H1 (cell line): ENCODE data around the gene ADD1. TPM values are rescaled to one million over a fixed set of nuclear protein-coding genes. Genes with fewer than 3 reads are reported as not detected.

ENCODE experiments used
- CTCF ChIA-PET: fragments of 300-600 bp; sonication (Branson Sonifier 250); formaldehyde crosslinking; loops from one replicate; lab custom pipeline; 2021; ENCODE audit not compliant: partially characterized antibody; lab: Charles Lee
- POLR2A ChIA-PET: fragments of 300-600 bp; sonication (Branson Sonifier 250); formaldehyde crosslinking; loops from one replicate; lab custom pipeline; 2021; ENCODE audit warnings: inconsistent platforms; ENCODE audit not compliant: partially characterized antibody; lab: Charles Lee
- DNase-seq, 2 experiments: peaks; one replicate each; pipeline versions ENCODE4 v3.0.0 to v3.0.0-alpha.2; 2010 to 2022; ENCODE audit warnings: low spot score in 2 of 2, low read depth in 1 of 2, mixed read lengths in 1 of 2
- FAIRE-seq: peaks from 2 replicates; lab custom pipeline; 2011; peaks lifted over from hg19 to GRCh38; lab: Jason Lieb, UNC
- H2AFZ ChIP-seq: 2 replicates; pipeline ENCODE4 v1.8.1; 2012; ENCODE audit warnings: low read length, inconsistent platforms
- H2AK5ac ChIP-seq: 2 replicates; pipeline ENCODE4 v1.6.1; 2013; ENCODE audit warnings: low read depth, low read length
- H2BK120ac ChIP-seq: replicated peaks from 2 replicates; pipeline ENCODE3; 2013; ENCODE audit warnings: low read depth, low read length, inconsistent platforms
- H2BK12ac ChIP-seq: 2 replicates; pipeline ENCODE4 v1.6.1; 2013; ENCODE audit warnings: low read depth, low read length
- H2BK15ac ChIP-seq: 2 replicates; pipeline ENCODE4 v1.6.1; 2013; ENCODE audit warnings: low read length
- H2BK20ac ChIP-seq: 2 replicates; pipeline ENCODE4 v1.6.1; 2013; ENCODE audit warnings: low read length
- H2BK5ac ChIP-seq: 2 replicates; pipeline ENCODE4 v1.6.1; 2013; ENCODE audit warnings: low read depth, low read length
- H3K14ac ChIP-seq: 2 replicates; pipeline ENCODE4 v1.6.1; 2013; ENCODE audit warnings: inconsistent platforms; ENCODE audit not compliant: insufficient read length
- H3K18ac ChIP-seq: 2 replicates; pipeline ENCODE4 v1.6.1; 2013; ENCODE audit warnings: low read length; ENCODE audit errors: extremely low read depth
- H3K23ac ChIP-seq: 2 replicates; pipeline ENCODE4 v1.6.1; 2013; ENCODE audit warnings: inconsistent platforms; ENCODE audit not compliant: insufficient read length
- H3K23me2 ChIP-seq: 2 replicates; pipeline ENCODE4 v1.6.1; 2013; ENCODE audit warnings: low read depth, low read length
- H3K27ac ChIP-seq: 2 replicates; pipeline ENCODE4 v1.6.1; 2011; ENCODE audit warnings: low read depth, low read length, inconsistent platforms
- H3K27me3 ChIP-seq, 4 experiments: replicated peaks in 1 of 4; 1 replicate in 1 of 4; 2 replicates in 3 of 4; pipeline versions ENCODE4 v1.6.1 to v1.8.1; 2011 to 2013; ENCODE audit warnings: low read length in 3 of 4, mild to moderate bottlenecking in 3 of 4, inconsistent platforms in 2 of 4, mixed read lengths in 2 of 4, moderate library complexity in 1 of 4; ENCODE audit not compliant: control insufficient read depth in 3 of 4, insufficient read depth in 3 of 4; ENCODE audit errors: extremely low read depth in 1 of 4
- H3K36me3 ChIP-seq, 4 experiments: 2 replicates each; pipeline versions ENCODE4 v1.6.1 to v1.8.1; 2011 to 2013; ENCODE audit warnings: mild to moderate bottlenecking in 4 of 4, low read length in 3 of 4, moderate library complexity in 2 of 4, control low read depth in 1 of 4, inconsistent platforms in 1 of 4; ENCODE audit not compliant: insufficient read depth in 4 of 4, control insufficient read depth in 2 of 4
- H3K4ac ChIP-seq: replicated peaks from 2 replicates; pipeline ENCODE3; 2013; ENCODE audit warnings: low read length, low read depth, mixed read lengths, inconsistent platforms; ENCODE audit not compliant: insufficient read length
- H3K4me1 ChIP-seq, 4 experiments: replicated peaks in 1 of 4; 1 replicate in 1 of 4; 2 replicates in 3 of 4; pipeline versions ENCODE4 v1.6.1 to v1.8.1; 2011 to 2013; ENCODE audit warnings: low read length in 3 of 4, inconsistent platforms in 2 of 4, mixed read lengths in 1 of 4; ENCODE audit not compliant: insufficient read depth in 4 of 4, control insufficient read depth in 3 of 4
- H3K4me2 ChIP-seq, 2 experiments: 2 replicates each; pipeline versions ENCODE4 v1.6.1 to v1.8.1; 2011 to 2013; ENCODE audit warnings: low read depth in 2 of 2, low read length in 2 of 2, control low read depth in 1 of 2, inconsistent platforms in 1 of 2, mild to moderate bottlenecking in 1 of 2; ENCODE audit not compliant: insufficient read depth in 1 of 2
- H3K4me3 ChIP-seq, 4 experiments: fragments of 200-600, 300-600 bp in 1 of 4; sonication (generic), shearing (Covaris generic), sonication (Bioruptor Twin) in 1 of 4; 2 replicates each; pipeline versions ENCODE4 v1.5.1 to v1.8.1; 2011 to 2016; ENCODE audit warnings: low read length in 4 of 4, low read depth in 3 of 4, control low read depth in 2 of 4, inconsistent platforms in 2 of 4, mild to moderate bottlenecking in 2 of 4, mixed read lengths in 1 of 4, moderate library complexity in 1 of 4; ENCODE audit not compliant: insufficient read depth in 2 of 4; ENCODE audit errors: extremely low read depth in 1 of 4
- H3K56ac ChIP-seq: replicated peaks from 2 replicates; pipeline ENCODE3; 2013; ENCODE audit warnings: low read depth, mild to moderate bottlenecking, mixed read lengths, low read length, inconsistent platforms; ENCODE audit not compliant: insufficient read length
- H3K79me1 ChIP-seq: 2 replicates; pipeline ENCODE4 v1.6.1; 2013; ENCODE audit warnings: low read depth, low read length, control low read depth
- H3K79me2 ChIP-seq, 2 experiments: 2 replicates each; pipeline versions ENCODE4 v1.6.1 to v1.8.1; 2012 to 2013; ENCODE audit warnings: low read length in 2 of 2, mild to moderate bottlenecking in 2 of 2, inconsistent platforms in 1 of 2; ENCODE audit not compliant: insufficient read depth in 2 of 2, control insufficient read depth in 1 of 2
- H3K9ac ChIP-seq, 4 experiments: replicated peaks in 1 of 4; 1 replicate in 1 of 4; 2 replicates in 3 of 4; pipeline versions ENCODE4 v1.6.1 to v1.8.1; 2011 to 2013; ENCODE audit warnings: low read depth in 3 of 4, low read length in 3 of 4, control low read depth in 2 of 4, mild to moderate bottlenecking in 2 of 4, moderate library complexity in 2 of 4, inconsistent platforms in 1 of 4; ENCODE audit errors: extremely low read depth in 1 of 4
- H3K9me3 ChIP-seq, 2 experiments: 2 replicates each; pipeline versions ENCODE4 v1.6.1 to v1.8.1; 2012 to 2013; ENCODE audit warnings: mild to moderate bottlenecking in 2 of 2, moderate library complexity in 2 of 2, control low read depth in 1 of 2, inconsistent platforms in 1 of 2, low read depth in 1 of 2, low read length in 1 of 2, mixed read lengths in 1 of 2; ENCODE audit not compliant: insufficient read depth in 2 of 2
- H4K20me1 ChIP-seq, 2 experiments: replicated peaks in 1 of 2; 2 replicates each; pipeline versions ENCODE3 to v1.8.1; 2011 to 2013; ENCODE audit warnings: inconsistent platforms in 2 of 2, low read length in 2 of 2, mild to moderate bottlenecking in 1 of 2; ENCODE audit not compliant: insufficient read depth in 2 of 2, control insufficient read depth in 1 of 2
- H4K5ac ChIP-seq: 2 replicates; pipeline ENCODE4 v1.6.1; 2013; ENCODE audit warnings: low read length, low read depth, mixed read lengths, inconsistent platforms; ENCODE audit not compliant: insufficient read length
- H4K8ac ChIP-seq: 2 replicates; pipeline ENCODE4 v1.8.0; 2013; ENCODE audit warnings: mild to moderate bottlenecking, moderate library complexity, low read length, inconsistent platforms; ENCODE audit not compliant: insufficient read depth; ENCODE audit errors: extremely low read depth
- H4K91ac ChIP-seq: replicated peaks from 2 replicates; pipeline ENCODE3; 2013; ENCODE audit warnings: low read length, mixed read lengths, inconsistent platforms; ENCODE audit not compliant: insufficient read length
- CREB1 ChIP-seq: IDR thresholded peaks from 2 replicates; pipeline ENCODE4 v1.6.1; 2012; ENCODE audit warnings: inconsistent platforms
- EGR1 ChIP-seq: IDR thresholded peaks from 2 replicates; pipeline ENCODE4 v1.6.1; 2011; ENCODE audit warnings: low read depth, low read length, borderline replicate concordance
- POLR2A ChIP-seq, 2 experiments: IDR thresholded peaks; 1 replicate in 1 of 2; 2 replicates in 1 of 2; pipeline ENCODE4 v1.6.1; 2011; ENCODE audit warnings: low read depth in 2 of 2, low read length in 2 of 2, mild to moderate bottlenecking in 2 of 2; ENCODE audit errors: control extremely low read depth in 1 of 2
- POLR2AphosphoS5 ChIP-seq: IDR thresholded peaks from 2 replicates; pipeline ENCODE4 v1.6.1; 2011; ENCODE audit warnings: low read depth, low read length
- SP1 ChIP-seq: IDR thresholded peaks from 2 replicates; pipeline ENCODE4 v1.6.1; 2011; ENCODE audit warnings: low read depth, low read length
- SRF ChIP-seq: IDR thresholded peaks from 2 replicates; pipeline ENCODE4 v1.6.1; 2011; ENCODE audit warnings: mild to moderate bottlenecking, low read depth, low read length, moderate library complexity
- SUZ12 ChIP-seq: fragments of 200-600 bp; sonication (generic); IDR thresholded peaks from 2 replicates; pipeline ENCODE4 v1.6.1; 2012; ENCODE audit warnings: mild to moderate bottlenecking, inconsistent platforms, low read length, moderate library complexity, mixed read lengths
- TAF7 ChIP-seq: optimal IDR thresholded peaks from 2 replicates; pipeline ENCODE3; 2011; ENCODE audit warnings: low read depth, mild to moderate bottlenecking, inconsistent platforms, low read length, moderate library complexity, borderline replicate concordance
- TEAD4 ChIP-seq: IDR thresholded peaks from 2 replicates; pipeline ENCODE4 v1.6.1; 2012; ENCODE audit warnings: low read depth, low read length, inconsistent platforms, mixed read lengths
- ZNF274 ChIP-seq: IDR thresholded peaks from 2 replicates; pipeline ENCODE4 v1.7.0; 2012; ENCODE audit warnings: low read length, borderline replicate concordance; ENCODE audit errors: extremely low read depth
- WGBS, 2 experiments: shearing (Covaris generic) in 1 of 2; methylation state at CpG; one replicate each; pipeline versions ENCODE4 v1.1.6 to v1.1.7; 2013 to 2015; ENCODE audit warnings: low lambda C conversion rate in 2 of 2, mixed read lengths in 2 of 2, inconsistent platforms in 1 of 2, low coverage in 1 of 2, missing lambda C conversion rate in 1 of 2; ENCODE audit not compliant: insufficient replicate concordance in 2 of 2, insufficient coverage in 1 of 2, insufficient read length in 1 of 2; ENCODE audit errors: extremely low coverage in 1 of 2, missing lambda C conversion rate in 1 of 2; 5-methylcytosine and 5-hydroxymethylcytosine counted together
- polyA plus RNA-seq, 7 experiments: library from polyadenylated mRNA; depleted of rRNA in 3 of 7; stranded (reverse) in 5 of 7; unstranded in 2 of 7; fragments of >200 nt in 5 of 7; fragments of 200-250 nt in 2 of 7; gene quantifications; 1 replicate in 5 of 7; 2 replicates in 1 of 7; 4 replicates in 1 of 7; pipeline versions ENCODE4 v1.2.1 to v1.2.3, GENCODE V29; 2011 to 2013; ENCODE audit warnings: missing spikeins in 2 of 7, mixed read lengths in 2 of 7
- total RNA-seq: library from RNA; stranded (reverse); fragmentation: NEBNext Ultra II Directional; extraction: Animal tissue kit (Norgen Biotek cat#: 25700); gene quantifications from 2 replicates; pipeline ENCODE4 v1.2.1, GENCODE V29; 2021

Gene ADD1
- total and polyA plus RNA-seq, 2 of the 8 experiments (the other 6 are each of a cell fraction or from before 2014, with no cell fraction given), result 113 to 143 TPM

- H3K9me3 ChIP-seq, result peaks cover 14 to 15% of the 10 kb centered on the region in 2 experiments
- H3K14ac ChIP-seq, result no peak overlapping the region
- no peak overlapping the region for H2AFZ ChIP-seq
- no peak overlapping the region for H2BK120ac ChIP-seq
- H2BK12ac ChIP-seq, result no peak overlapping the region
- no peak overlapping the region for H3K18ac ChIP-seq
- H3K79me1 ChIP-seq, result peaks cover 2% of the 10 kb centered on the region; the same call in 1 of the 2 replicates
- H3K4me1 ChIP-seq, result no peaks in the 10 kb centered on the region
- no peak overlapping the region for H4K5ac ChIP-seq
- WGBS, 2 experiments, result 91% methylated on average over 12 of the region's 33 CpGs; no CpG with 5 or more reads in 1 of the 2 experiments
- H3K56ac ChIP-seq, result no peak overlapping the region
- no peak overlapping the region for H2BK15ac ChIP-seq
- peaks cover under 1 to 21% of the 10 kb centered on the region in 2 experiments; a peak in 3 of 4 replicates for H3K79me2 ChIP-seq
- H3K4ac ChIP-seq, result no peak overlapping the region
- no peaks in the 10 kb centered on the region for H3K23me2 ChIP-seq
- H4K20me1 ChIP-seq, result peaks cover 0 to 9% of the 10 kb centered on the region in 2 experiments
- H2BK5ac ChIP-seq, result no peak overlapping the region
- DNase-seq (peak in 1 of 2 experiments; percentile 78), FAIRE-seq (no peak)
- H3K23ac ChIP-seq, result no peak overlapping the region
- H4K91ac ChIP-seq, result no peak overlapping the region
- H3K36me3 ChIP-seq, result peaks cover 53 to 87% (median 70%) of the 10 kb centered on the region in 4 experiments
- H3K9ac ChIP-seq, result no peak overlapping the region
- ChIA-PET POLR2A (interaction anchor here (2.0 to 5.1 kb wide), 3 partner anchors 9 to 19 kb away, joined by 10 to 23 read pairs (median 13); partner anchors contain the start of genes GRK4 and NOP14), CTCF (interaction anchor here (0.6 to 2.7 kb wide), 27 partner anchors 10 to 1181 kb away, joined by 3 to 23 read pairs (median 4); no protein-coding TSS in a partner anchor)
- H2BK20ac ChIP-seq, result no peak overlapping the region
- H3K4me3 ChIP-seq, result no peak overlapping the region
- no peak overlapping the region for H3K4me2 ChIP-seq
- H2AK5ac ChIP-seq, result no peak overlapping the region
- no peaks in the 10 kb centered on the region for H3K27me3 ChIP-seq
- no peak overlapping the region for H3K27ac ChIP-seq
- H4K8ac ChIP-seq, result no peak overlapping the region
- TF ChIP-seq POLR2AphosphoS5 (peak; percentile 80; the same call in 1 of the 2 replicates), SUZ12 (no peak), CREB1 (peak; percentile 61; the same call in 1 of the 2 replicates), SP1 (no peak), SRF (peak; percentile 60; the same call in 1 of the 2 replicates), TEAD4 (no peak), ZNF274 (no peak), POLR2A (IDR thresholded peaks at IDR 0.05; ENCODE audit: control extremely low read depth in 1 of 2, low read depth in 2 of 2, low read length in 2 of 2) (no peak), TAF7 (peak; percentile 64), EGR1 (no peak)
These were observed 110.9 kb downstream of the ADD1 start for GRCh38 chr4:2954358-2955185.
